GM19025 (cell line): ENCODE measurements around the gene ZNF574.
"Not testable (repeated sequence)": the region's sequence is repeated elsewhere in the genome, so short reads cannot be mapped to it uniquely, and the experiment has no call there.

ENCODE experiments used
- ATAC-seq: cut with Tn5 transposase; IDR thresholded peaks from one replicate; pipeline ENCODE4 v1.9.1; 2021; ENCODE audit warnings: mild to moderate bottlenecking, low read depth, moderate library complexity; ENCODE audit not compliant: unreplicated experiment

ZNF574 gene, protein sequence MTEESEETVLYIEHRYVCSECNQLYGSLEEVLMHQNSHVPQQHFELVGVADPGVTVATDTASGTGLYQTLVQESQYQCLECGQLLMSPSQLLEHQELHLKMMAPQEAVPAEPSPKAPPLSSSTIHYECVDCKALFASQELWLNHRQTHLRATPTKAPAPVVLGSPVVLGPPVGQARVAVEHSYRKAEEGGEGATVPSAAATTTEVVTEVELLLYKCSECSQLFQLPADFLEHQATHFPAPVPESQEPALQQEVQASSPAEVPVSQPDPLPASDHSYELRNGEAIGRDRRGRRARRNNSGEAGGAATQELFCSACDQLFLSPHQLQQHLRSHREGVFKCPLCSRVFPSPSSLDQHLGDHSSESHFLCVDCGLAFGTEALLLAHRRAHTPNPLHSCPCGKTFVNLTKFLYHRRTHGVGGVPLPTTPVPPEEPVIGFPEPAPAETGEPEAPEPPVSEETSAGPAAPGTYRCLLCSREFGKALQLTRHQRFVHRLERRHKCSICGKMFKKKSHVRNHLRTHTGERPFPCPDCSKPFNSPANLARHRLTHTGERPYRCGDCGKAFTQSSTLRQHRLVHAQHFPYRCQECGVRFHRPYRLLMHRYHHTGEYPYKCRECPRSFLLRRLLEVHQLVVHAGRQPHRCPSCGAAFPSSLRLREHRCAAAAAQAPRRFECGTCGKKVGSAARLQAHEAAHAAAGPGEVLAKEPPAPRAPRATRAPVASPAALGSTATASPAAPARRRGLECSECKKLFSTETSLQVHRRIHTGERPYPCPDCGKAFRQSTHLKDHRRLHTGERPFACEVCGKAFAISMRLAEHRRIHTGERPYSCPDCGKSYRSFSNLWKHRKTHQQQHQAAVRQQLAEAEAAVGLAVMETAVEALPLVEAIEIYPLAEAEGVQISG

GRCh38 chr19:42075616-42076379 lies at the start of gene ZNF574:
Gene ZNF574 (plus strand): TSS chr19:42076166. CDS start chr19:42078607, 2,441 bp downstream.
- ATAC-seq, result peak; percentile 92

DNA sequence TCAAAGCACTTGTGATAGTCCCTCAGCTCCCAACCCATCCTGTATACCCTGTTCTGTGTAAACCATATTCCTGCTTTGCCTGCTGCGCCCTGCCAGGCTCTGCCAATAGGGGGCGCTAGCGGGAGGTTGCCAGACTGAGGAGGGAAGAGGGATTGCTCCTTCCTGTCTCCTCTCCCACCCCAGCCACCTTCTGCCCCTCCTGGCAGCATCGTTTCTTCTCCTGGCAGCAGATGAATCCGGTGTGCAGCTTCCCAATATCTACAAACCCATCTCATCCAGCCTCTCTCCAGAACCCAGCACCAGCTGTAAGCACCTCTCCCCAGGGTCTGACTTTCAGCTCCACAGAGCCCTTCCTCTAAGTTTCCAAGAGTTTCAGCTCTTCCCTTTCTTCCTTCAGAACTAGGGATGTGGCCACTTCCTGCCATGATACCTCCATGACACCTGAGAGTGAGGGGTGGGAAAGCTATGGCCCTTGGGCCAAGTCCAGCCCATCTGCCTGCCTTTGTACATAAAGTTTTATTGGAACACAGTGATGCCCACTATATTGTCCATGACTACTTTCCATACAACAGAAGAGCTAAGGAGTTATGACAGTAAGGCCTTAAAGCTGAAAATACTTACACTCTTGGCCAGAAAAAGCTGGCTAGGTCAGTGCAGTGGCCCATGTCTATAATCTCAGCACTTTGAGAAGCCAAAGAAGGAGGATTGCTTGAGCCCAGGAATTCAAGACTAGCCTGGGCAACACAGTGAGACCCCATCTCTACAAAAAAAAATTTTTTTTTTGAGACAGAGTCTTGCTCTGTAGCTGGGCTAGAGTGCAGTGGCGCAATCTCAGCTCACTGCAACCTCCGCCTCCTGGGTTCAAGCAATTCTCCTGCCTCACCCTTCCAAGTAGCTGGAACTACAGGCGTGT lies 47.4 kb upstream of the ZNF574 start:
- ATAC-seq, result no peak

- ATAC-seq, result no peak
These were observed 45.1 kb upstream of the ZNF574 start for GRCh38 chr19:42030645-42031440.

GRCh38 chr19:42032431-42032830 lies 43.5 kb upstream of the ZNF574 start:
- no peak for ATAC-seq

GRCh38 chr19:42033413-42033812 lies 42.6 kb upstream of the ZNF574 start:
- no peak for ATAC-seq

DNA sequence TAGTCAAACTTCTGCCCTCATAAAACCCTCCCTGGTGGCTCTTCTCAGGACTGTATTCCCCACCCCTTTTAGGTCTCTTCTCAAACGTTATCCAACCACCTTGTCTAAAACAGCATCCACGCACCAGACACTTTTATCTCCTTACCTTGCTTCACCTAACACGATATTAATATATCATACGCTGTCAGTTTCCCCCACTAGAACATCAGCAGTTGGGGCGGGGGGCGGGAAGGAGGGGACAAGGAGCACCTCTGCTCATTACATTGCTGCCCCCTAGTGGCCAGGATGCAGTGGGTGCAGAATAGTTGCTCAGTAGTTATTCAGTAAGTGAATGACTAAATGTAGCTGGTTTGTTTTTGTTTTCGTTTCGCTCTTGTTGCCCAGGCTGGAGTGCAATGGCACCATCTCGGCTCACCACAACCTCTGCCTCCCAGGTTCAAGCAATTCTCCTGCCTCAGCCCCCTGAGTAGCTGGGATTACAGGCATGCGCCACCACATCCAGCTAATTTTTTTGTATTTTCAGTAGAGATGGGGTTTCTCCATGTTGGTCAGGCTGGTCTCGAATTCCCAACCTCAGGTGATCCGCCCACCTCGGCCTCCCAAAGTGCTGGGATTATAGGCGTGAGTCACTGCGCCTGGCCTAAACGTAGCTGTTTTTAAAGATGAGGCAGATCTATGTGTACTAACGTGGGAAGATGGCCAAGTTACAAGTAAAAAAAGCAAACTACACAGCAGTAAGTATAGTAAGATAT lies 41.1 kb upstream of the ZNF574 start:
- not testable (repeated sequence) for ATAC-seq

DNA sequence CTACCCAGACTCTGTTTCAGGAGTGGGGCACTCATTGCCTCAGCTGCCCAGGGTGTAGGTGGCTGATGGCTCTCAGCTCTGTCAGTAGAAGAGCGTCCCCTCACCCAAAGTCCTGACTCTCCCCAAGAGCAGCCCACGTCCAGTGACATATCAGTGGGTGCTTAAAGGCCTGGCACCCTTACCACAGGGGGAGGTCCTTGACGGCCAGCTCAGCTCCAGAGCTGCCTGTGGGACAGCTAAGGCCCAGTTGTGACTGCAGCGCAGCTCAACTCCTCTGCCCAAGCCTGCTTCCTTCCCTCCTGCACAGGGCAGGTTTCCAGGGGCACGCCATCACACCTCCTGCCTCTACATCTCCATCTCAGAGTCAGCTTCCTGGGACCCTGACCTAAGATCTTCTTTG lies 38.3 kb upstream of the ZNF574 start:
- no peak for ATAC-seq

- no peak for ATAC-seq
These were observed 37.3 kb upstream of the ZNF574 start for GRCh38 chr19:42038666-42039065.

DNA sequence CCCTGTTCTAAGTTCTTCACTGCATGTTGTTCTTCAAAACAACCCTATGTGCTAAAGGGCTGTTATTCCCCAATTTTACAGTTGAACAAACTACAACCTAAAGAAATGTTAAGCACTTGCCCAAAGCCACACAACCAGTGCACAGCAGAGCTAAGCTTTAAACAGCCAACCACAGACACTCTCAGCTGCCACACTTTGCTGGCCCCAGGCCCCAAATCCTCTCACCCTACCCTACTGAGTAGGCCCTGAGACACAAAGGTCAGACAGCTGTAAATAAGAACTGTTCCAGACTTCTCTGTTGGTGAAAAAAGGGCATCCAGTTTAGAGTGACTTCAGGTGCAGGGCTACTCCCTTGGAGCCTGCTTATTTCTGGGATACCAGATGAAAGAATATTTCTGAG lies 35.9 kb upstream of the ZNF574 start:
- ATAC-seq, result no peak

DNA sequence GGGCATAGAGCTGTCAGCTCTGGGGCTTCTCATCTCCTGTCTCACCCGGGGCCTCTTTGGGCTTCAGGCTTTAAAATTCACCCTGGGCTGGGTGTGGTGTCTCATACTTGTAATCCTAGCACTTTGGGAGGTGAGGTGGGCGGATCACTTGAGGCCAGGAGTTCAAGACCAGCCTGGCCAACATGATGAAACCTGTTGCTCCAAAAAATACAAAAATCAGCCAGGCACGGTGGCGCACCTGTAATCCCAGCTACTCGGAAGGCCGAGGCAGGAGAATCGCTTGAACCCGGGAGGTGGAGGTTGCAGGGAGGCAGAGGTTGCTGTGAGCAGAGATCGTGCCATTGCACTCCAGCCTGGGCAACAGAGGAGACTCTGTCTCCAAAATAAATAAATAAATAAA lies 35.5 kb upstream of the ZNF574 start:
- ATAC-seq, result not testable (repeated sequence)

- ATAC-seq, result no peak
These were observed 33.4 kb upstream of the ZNF574 start for GRCh38 chr19:42042455-42043170.

GRCh38 chr19:42045575-42045974 lies 30.4 kb upstream of the ZNF574 start:
- ATAC-seq, result no peak

DNA sequence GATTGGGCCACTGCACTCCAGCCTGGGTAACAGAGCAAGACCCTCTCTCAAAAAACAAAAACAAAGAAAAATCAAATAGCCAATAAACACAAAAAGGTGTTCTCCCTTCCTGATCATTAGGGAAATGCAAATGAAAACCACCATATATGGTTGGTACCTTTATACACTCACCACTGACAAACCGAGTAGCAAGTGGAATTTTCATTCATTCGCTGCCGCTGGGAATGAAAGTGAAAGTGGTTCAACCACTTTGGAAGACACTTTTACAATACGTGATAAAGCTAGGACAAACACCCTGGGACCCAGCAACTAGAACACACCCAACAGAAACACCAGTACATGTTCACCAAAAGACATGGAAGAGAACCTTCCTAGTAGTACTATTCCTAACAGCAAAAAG lies 27.0 kb upstream of the ZNF574 start:
- ATAC-seq, result no peak

GRCh38 chr19:42051166-42052115 lies 24.5 kb upstream of the ZNF574 start:
- ATAC-seq, result no peak

DNA sequence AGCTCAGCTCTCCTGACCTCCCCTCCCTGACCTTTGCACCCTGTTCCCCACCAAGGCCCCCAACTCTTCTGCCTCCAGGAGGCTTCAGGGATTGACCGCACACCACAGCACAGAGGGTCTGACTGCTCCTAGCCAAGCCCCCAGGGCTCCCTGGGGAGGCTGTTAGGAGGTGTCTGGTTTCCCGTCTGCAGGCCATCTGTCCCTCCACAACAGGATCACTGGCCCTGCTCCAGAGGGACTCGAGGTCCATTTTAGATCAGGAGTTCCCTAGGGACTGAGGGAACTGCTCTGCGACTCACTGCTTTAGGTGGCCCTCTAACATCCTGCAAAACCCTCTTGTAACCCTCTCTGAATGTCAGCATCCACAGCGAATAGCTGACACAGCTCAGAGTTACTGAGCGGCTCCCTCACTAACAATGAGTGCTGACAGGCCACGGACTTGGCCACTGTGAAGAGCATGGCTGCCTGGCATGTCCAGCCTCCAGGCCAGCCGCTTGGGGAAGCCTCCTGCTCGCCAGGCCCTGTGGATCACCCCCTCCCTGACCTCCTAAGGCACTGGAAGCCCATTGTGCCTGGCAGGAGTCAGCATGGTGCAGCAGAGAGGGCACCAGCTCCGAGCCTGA lies 23.6 kb upstream of the ZNF574 start:
- no peak for ATAC-seq
